BLaER1 treated with 17β-estradiol and CSF1 and Interleukin-3, amounts not matched to agents 10 nM and 100 nM (cell line): ENCODE measurements around the gene TPPP3.
"Not testable (repeated sequence)": the region's sequence is repeated elsewhere in the genome, so short reads cannot be mapped to it uniquely, and the experiment has no call there.

ENCODE experiments used
- H3K27ac ChIP-seq, 11 experiments: shearing (Covaris generic); formaldehyde crosslinking; 2 replicates each; pipeline ENCODE4 v1.8.1; 2022
- H3K27me3 ChIP-seq, 11 experiments: shearing (Covaris generic); formaldehyde crosslinking; 2 replicates each; pipeline ENCODE4 v1.8.1; 2022
- H3K36me3 ChIP-seq, 11 experiments: shearing (Covaris generic); formaldehyde crosslinking; 2 replicates each; pipeline ENCODE4 v1.8.1; 2022
- H3K4me1 ChIP-seq, 10 experiments: shearing (Covaris generic); formaldehyde crosslinking; 2 replicates each; pipeline ENCODE4 v1.8.1; 2022
- H3K4me2 ChIP-seq, 11 experiments: shearing (Covaris generic); formaldehyde crosslinking; 2 replicates each; pipeline ENCODE4 v1.8.1; 2022
- H3K4me3 ChIP-seq, 10 experiments: shearing (Covaris generic); formaldehyde crosslinking; 2 replicates each; pipeline ENCODE4 v1.8.1; 2022
- H3K9ac ChIP-seq, 11 experiments: shearing (Covaris generic); formaldehyde crosslinking; 2 replicates each; pipeline ENCODE4 v1.8.1; 2022
- H3K9me3 ChIP-seq, 11 experiments: shearing (Covaris generic); formaldehyde crosslinking; replicated peaks in 1 of 11; 2 replicates each; pipeline ENCODE4 v1.8.1; 2022
- H4K20me1 ChIP-seq, 11 experiments: shearing (Covaris generic); formaldehyde crosslinking; 2 replicates each; pipeline ENCODE4 v1.8.1; 2022
- Cebpa-rat ChIP-seq, 11 experiments: shearing (Covaris generic); IDR thresholded peaks; 2 replicates each; pipeline ENCODE4 v1.8.1; 2022

Gene TPPP3

DNA sequence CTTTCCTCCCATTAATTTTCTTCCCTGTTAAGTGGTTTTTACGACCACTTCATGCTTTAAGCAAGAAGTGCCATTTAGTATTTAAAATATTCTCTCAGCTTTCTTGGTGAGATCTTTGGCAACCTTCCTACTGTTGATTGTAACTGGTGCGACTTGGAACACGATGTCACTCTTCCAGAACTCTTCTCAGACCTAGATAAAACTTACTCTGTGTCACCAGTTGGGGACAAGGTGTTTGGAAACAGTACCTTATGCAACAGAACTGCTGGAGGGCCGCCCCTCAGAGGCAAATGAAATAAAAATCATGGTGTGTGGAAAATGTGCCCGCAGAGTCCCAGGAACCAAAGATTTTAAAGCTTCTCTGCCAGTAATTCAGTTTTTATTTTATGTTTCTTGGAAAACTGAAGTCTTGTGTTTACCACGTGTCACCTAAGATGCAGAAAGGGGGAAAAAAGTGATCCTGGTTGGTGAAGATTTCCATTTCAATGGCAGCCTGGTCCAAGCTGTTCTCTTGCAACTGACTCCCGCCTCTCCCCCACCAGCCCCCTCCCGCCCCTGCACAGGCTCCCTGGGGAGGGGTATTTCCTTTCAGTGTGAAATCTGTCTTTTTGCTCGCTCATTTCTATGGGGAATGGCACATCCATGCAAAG lies 30.4 kb upstream of the TPPP3 start:
- peaks cover 0 to 28% (median 18%) of the 10 kb centered on the region in 10 experiments; a peak in 16 of 20 replicates for H3K4me1 ChIP-seq
- no peak overlapping the region for H3K4me3 ChIP-seq
- no peak for TF ChIP-seq Cebpa-rat (IDR thresholded peaks at IDR 0.05)
- no peaks in the 10 kb centered on the region for H3K36me3 ChIP-seq
- peak overlapping the region in 9 of 11 experiments; percentile 13 to 83 (median 71); a peak in 17 of 22 replicates for H3K4me2 ChIP-seq
- peaks cover 11 to 27% (median 14%) of the 10 kb centered on the region in 11 experiments for H3K27me3 ChIP-seq
- H3K9ac ChIP-seq, result no peak overlapping the region
- no peaks in the 10 kb centered on the region for H3K9me3 ChIP-seq
- H4K20me1 ChIP-seq, result peaks cover 0 to 12% (median 4%) of the 10 kb centered on the region in 11 experiments; a peak in 11 of 22 replicates
- no peak overlapping the region for H3K27ac ChIP-seq

DNA sequence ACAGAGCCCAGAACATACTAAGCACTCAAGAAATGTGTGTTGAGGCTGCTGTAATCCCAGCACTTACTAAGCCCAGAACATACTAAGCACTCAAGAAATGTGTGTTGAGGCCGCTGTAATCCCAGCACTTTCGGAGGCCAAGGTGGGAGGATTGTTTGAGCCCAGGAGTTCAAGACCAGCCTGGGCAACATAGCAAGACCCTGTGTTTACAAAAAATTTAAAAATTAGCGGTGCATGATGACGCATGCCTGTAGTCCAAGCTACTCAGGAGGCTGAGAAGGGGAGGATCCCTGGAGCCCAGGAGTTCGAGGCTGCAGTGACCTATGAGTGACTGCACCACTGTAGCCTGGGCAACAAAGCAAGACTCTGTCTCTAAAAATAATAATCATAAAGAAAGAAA lies 29.7 kb upstream of the TPPP3 start:
- Histone ChIP-seq H3K9me3 (no peaks in the 10 kb centered on the region), H3K4me2 (no peak overlapping the region), H3K27ac (no peak overlapping the region), H3K27me3 (peaks cover 4 to 20% (median 9%) of the 10 kb centered on the region in 11 experiments; a peak in 18 of 22 replicates), H3K4me3 (no peak overlapping the region), H3K9ac (no peak overlapping the region), H4K20me1 (peaks cover 0 to 5% (median 0%) of the 10 kb centered on the region in 11 experiments; a peak in 3 of 22 replicates), H3K36me3 (no peaks in the 10 kb centered on the region), H3K4me1 (peaks cover 0 to 24% (median 18%) of the 10 kb centered on the region in 10 experiments; a peak in 16 of 20 replicates)
- TF ChIP-seq Cebpa-rat (IDR thresholded peaks at IDR 0.05), result no peak

DNA sequence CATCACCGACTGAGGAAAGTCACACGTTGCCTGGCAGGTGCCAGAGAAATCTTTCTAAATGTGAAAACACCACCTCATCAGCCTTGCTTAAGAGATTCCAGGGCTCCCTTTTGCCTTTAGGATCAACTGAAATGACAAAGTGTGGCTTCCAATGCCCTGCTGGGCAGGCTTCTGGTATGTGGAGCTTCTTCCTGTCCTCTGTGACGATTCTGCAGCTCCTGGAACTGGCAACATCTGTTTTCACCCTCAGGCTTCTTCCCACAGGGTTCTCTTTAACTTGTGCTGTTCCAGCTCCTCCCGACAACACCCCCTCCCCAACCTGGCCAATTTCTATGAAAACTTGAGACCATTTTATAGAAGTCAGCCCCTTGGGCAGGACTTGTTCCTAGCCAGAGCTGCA lies 27.7 kb upstream of the TPPP3 start:
- Histone ChIP-seq H3K9me3 (no peaks in the 10 kb centered on the region), H3K27ac (no peak overlapping the region), H3K4me3 (no peak overlapping the region), H3K27me3 (peaks cover 15 to 23% (median 20%) of the 10 kb centered on the region in 11 experiments), H3K9ac (no peak overlapping the region), H4K20me1 (no peaks in the 10 kb centered on the region; a peak in 1 of 22 replicates), H3K36me3 (no peaks in the 10 kb centered on the region), H3K4me2 (no peak overlapping the region), H3K4me1 (peaks cover 0 to 24% (median 18%) of the 10 kb centered on the region in 10 experiments; a peak in 16 of 20 replicates)
- no peak for TF ChIP-seq Cebpa-rat (IDR thresholded peaks at IDR 0.05)

DNA sequence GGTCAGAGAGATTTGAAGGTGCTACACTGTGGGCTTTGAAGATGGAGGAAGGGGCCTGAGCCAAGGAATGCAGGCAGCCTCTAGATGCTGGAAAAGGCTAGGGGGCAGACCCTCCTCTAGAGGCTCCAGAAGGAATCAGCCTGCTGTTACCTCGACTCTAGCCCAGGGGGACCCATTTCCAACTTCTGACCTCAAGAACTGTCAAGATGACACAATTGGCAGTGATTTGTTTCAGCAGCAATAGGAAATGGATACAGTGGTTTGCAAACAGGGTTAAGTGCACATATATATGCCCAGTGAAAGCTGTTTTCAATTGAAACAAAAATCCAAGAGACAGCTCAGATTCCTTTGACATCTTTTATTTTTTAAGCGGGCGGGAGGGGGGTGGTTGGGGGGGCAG lies 26.6 kb upstream of the TPPP3 start:
- Histone ChIP-seq H3K36me3 (no peaks in the 10 kb centered on the region), H3K27me3 (peaks cover 25 to 34% (median 30%) of the 10 kb centered on the region in 11 experiments), H3K9ac (no peak overlapping the region), H3K4me2 (no peak overlapping the region), H3K27ac (no peak overlapping the region), H3K4me1 (peaks cover 2 to 17% (median 14%) of the 10 kb centered on the region in 10 experiments; a peak in 18 of 20 replicates), H3K9me3 (no peaks in the 10 kb centered on the region), H3K4me3 (no peak overlapping the region), H4K20me1 (no peaks in the 10 kb centered on the region; a peak in 1 of 22 replicates)
- TF ChIP-seq Cebpa-rat (IDR thresholded peaks at IDR 0.05), result no peak

DNA sequence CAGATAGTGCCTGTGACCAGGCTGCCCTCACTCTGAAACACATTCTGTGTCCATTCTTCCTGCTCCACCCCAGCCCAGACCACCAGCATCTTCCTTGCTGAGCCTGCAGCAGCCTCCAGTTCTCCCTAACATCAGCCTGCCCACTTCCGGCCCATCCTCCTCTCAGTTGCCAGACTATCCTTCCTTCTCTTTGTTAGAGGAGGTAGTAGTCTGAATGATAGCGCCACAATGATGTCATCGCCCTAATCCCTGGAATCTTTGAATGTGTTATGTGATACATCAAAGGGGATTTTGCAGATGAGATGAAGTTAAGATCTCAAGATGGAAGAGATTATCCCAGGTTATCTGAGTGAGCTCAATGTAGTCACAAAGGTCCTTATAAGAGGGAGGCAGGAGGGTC lies 26.2 kb upstream of the TPPP3 start:
- Histone ChIP-seq H3K27me3 (peaks cover 25 to 36% (median 34%) of the 10 kb centered on the region in 11 experiments), H3K4me3 (no peak overlapping the region), H3K9me3 (no peaks in the 10 kb centered on the region), H3K9ac (no peak overlapping the region), H3K36me3 (no peaks in the 10 kb centered on the region), H4K20me1 (no peaks in the 10 kb centered on the region; a peak in 1 of 22 replicates), H3K27ac (no peak overlapping the region), H3K4me1 (peaks cover 6 to 14% (median 10%) of the 10 kb centered on the region in 10 experiments), H3K4me2 (no peak overlapping the region)
- TF ChIP-seq Cebpa-rat (IDR thresholded peaks at IDR 0.05), result no peak

DNA sequence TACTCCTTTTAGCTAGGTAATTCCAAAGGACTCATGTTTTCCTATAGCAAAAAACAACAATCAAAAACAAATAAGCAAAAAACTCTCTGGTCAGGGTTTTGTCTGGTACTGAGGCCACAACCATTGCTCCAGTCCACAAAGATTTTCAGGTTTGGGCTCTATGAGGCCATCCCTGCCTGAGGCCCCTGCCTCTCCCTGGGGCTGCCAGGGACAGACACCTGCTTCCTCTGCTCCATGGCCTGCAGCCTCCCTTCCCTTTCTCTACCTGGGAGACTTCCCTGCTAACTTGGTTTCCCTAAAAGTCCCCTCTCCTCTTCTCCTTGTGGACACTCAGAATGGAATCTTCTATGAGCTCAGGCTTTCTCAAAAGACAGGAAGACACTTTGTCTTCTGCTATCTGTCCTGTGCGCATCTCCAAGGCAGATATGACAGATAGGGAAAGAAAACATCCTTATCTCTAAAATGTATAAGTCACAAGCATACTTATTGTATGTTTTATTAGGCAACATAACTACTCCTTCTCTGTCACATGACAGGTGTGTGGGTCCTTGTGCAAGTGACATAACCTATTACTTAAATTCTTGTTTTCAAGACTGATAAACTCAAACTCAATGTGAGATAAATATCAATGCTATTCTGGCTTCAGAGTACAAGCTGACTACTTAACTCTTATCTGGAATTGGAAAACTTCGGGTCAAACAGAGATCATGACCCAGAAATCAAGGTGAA lies 24.2 kb upstream of the TPPP3 start:
- TF ChIP-seq Cebpa-rat (IDR thresholded peaks at IDR 0.05), result no peak
- H3K9me3 ChIP-seq, result no peaks in the 10 kb centered on the region
- no peaks in the 10 kb centered on the region; a peak in 1 of 22 replicates for H4K20me1 ChIP-seq

GRCh38 chr16:67415872-67416793 lies 22.8 kb upstream of the TPPP3 start, which contains the start of gene ZDHHC1:
ZDHHC1 (minus strand) TSS chr16:67416477; CDS start chr16:67407775, 8,702 bp downstream.
- peaks cover 25 to 38% (median 34%) of the 10 kb centered on the region in 11 experiments for H3K27me3 ChIP-seq
- TF ChIP-seq Cebpa-rat (IDR thresholded peaks at IDR 0.05), result no peak
- no peak within 1 kb of the TSS for H3K4me2 ChIP-seq
- H3K9ac ChIP-seq, result no peak within 1 kb of the TSS
- H3K4me1 ChIP-seq, result peaks cover 0 to 24% (median 5%) of the 10 kb centered on the region in 10 experiments; a peak in 8 of 20 replicates
- H3K27ac ChIP-seq, result no peak within 1 kb of the TSS
- H3K9me3 ChIP-seq, result no peaks in the 10 kb centered on the region
- no peaks in the 10 kb centered on the region for H3K36me3 ChIP-seq
- H4K20me1 ChIP-seq, result no peaks in the 10 kb centered on the region; a peak in 2 of 22 replicates
- H3K4me3 ChIP-seq, result no peak within 1 kb of the TSS

More for the DNA sequence above, 24.2 kb upstream of the TPPP3 start:
- H3K4me2 ChIP-seq, result no peak overlapping the region
- no peak overlapping the region for H3K9ac ChIP-seq
- peaks cover 25 to 38% (median 34%) of the 10 kb centered on the region in 11 experiments for H3K27me3 ChIP-seq
- no peak overlapping the region for H3K4me3 ChIP-seq
- H3K4me1 ChIP-seq, result peaks cover 0 to 20% (median 2%) of the 10 kb centered on the region in 10 experiments; a peak in 8 of 20 replicates
- no peaks in the 10 kb centered on the region for H3K36me3 ChIP-seq
- no peak overlapping the region for H3K27ac ChIP-seq

DNA sequence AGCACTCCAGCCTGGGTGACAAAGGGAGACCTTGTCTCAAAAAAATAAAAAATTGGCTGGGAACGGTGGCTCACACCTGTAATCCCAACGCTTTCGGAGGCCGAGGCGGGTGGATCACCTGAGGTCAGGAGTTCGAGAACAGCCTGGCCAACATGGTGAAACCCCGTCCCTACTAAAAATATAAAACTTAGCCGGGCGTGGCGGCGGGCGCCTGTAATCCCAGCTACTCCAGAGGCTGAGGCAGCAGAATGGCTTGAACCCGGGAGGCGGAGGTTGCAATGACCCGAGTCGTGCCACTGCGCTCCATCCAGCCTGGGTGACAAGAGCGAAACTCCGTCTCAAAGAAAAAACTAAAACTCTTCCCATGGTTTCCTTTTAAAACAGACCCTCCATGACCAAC lies 22.1 kb upstream of the TPPP3 start:
- H3K27ac ChIP-seq, H3K4me3 ChIP-seq, H3K9me3 ChIP-seq, H3K9ac ChIP-seq, H3K4me2 ChIP-seq, H4K20me1 ChIP-seq, H3K36me3 ChIP-seq: not testable (repeated sequence)
- H3K27me3 ChIP-seq, result peaks cover 25 to 38% (median 34%) of the 10 kb centered on the region in 11 experiments
- peaks cover 0 to 24% (median 5%) of the 10 kb centered on the region in 10 experiments; a peak in 8 of 20 replicates for H3K4me1 ChIP-seq
